Measurements from ENCODE around the gene SLC12A1.

DNA sequence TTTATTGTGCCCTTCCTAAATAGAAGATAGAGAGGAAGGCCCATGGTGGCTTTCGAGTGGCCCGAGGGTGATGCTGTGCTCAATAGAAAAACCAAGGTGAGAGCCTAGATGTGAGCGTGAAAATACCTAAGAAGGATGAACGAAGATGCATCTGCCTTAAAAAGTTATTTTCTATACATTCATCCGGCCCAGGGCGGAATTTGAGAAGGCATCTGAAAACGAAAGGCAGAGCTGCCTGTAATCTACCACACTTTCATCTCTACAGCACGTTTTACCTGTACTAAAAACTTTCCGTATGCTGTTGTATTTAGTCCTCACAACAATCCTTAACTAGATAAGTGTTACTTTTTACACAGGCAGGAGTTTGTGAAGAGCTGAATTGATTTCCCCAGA lies 126.5 kb downstream of the SLC12A1 start:
- no peak for TF ChIP-seq CTCF (IDR thresholded peaks at IDR 0.05)
- TF ChIP-seq REST (IDR thresholded peaks at IDR 0.05; ENCODE audit: insufficient read depth in 1 of 2, low read depth in 2 of 2, low read length in 1 of 2), result no peak

All from Panc1 (cell line).